Transverse colon (tissue), 4 donors: Measurements from ENCODE around the gene CACNA1G. TPM values are rescaled to one million over a fixed set of nuclear protein-coding genes. Genes with fewer than 3 reads are reported as not detected.
A peak's percentile ranks its signal among the peaks of the same experiment; 100 is the strongest.

ENCODE experiments used
- DNase-seq: peaks from one replicate; pipeline ENCODE4 v3.0.0-alpha.2; 2019
- H3K27ac ChIP-seq, 4 donors: fragments of 200-600 bp; sonication (generic); 2 replicates each; pipeline ENCODE4 v1.5.1; 2016 to 2018; ENCODE audit warnings: inconsistent platforms in 4 of 4
- H3K27me3 ChIP-seq: fragments of 200-600 bp; sonication (generic); 2 replicates; pipeline ENCODE4 v1.5.1; 2017; ENCODE audit warnings: inconsistent platforms
- H3K36me3 ChIP-seq, 4 donors: fragments of 200-600 bp; sonication (generic); 2 replicates each; pipeline ENCODE4 v1.5.1; 2017 to 2019; ENCODE audit warnings: inconsistent platforms in 4 of 4
- H3K4me1 ChIP-seq, 4 donors: fragments of 200-600 bp; sonication (generic); 2 replicates each; pipeline ENCODE4 v1.5.1; 2017 to 2020; ENCODE audit warnings: inconsistent platforms in 4 of 4
- H3K4me3 ChIP-seq, 4 donors: fragments of 200-600 bp; sonication (generic); 1 replicate in 1 of 4; 2 replicates in 3 of 4; pipeline versions ENCODE4 v1.5.1 to v1.6.1; 2017 to 2019; ENCODE audit warnings: inconsistent platforms in 4 of 4
- H3K9me3 ChIP-seq, 2 donors: fragments of 200-600 bp; sonication (generic); 2 replicates each; pipeline ENCODE4 v1.5.1; 2017 to 2019; ENCODE audit warnings: inconsistent platforms in 2 of 2
- CTCF ChIP-seq, 5 experiments: fragments of 200-600 bp in 3 of 5; fragments of 450-650 bp in 2 of 5; sonication (generic) in 3 of 5; IDR thresholded peaks; 1 replicate in 2 of 5; 2 replicates in 3 of 5; pipeline ENCODE4 v1.5.1; 2016 to 2017; ENCODE audit warnings: antibody characterized with exemption in 5 of 5, inconsistent platforms in 3 of 5, mild to moderate bottlenecking in 2 of 5, moderate library complexity in 1 of 5
- EP300 ChIP-seq: sonication (generic); formaldehyde crosslinking; IDR thresholded peaks from one replicate; pipeline ENCODE4 v1.6.1; 2017; ENCODE audit warnings: antibody characterized with exemption, low read depth
- POLR2A ChIP-seq: fragments of 450-650 bp; IDR thresholded peaks from one replicate; pipeline ENCODE4 v1.6.1; 2016; ENCODE audit warnings: antibody characterized with exemption, mild to moderate bottlenecking, moderate library complexity
- POLR2AphosphoS5 ChIP-seq, 3 donors: sonication (generic); formaldehyde crosslinking; IDR thresholded peaks; one replicate each; pipeline ENCODE4 v1.6.1; 2016; ENCODE audit warnings: antibody characterized with exemption in 3 of 3
- WGBS, 2 donors: methylation state at CpG; one replicate each; pipeline ENCODE4 v1.1.5; 2018; ENCODE audit warnings: low coverage in 1 of 2; 5-methylcytosine and 5-hydroxymethylcytosine counted together
- in situ Hi-C, 4 donors: fragments of 200-750 bp; cut with MboI; loops; one replicate each; pipeline versions ENCODE4 v1.15.0 to v1.15.1; 2017; ENCODE audit warnings: low sequenced_read_pairs in 3 of 4, low pct_ligation_motif_present in 1 of 4, low pct_unique_long_range_greater_than_20kb in 1 of 4
- intact Hi-C: fragments of 100-400 bp; cut with DNase I; formaldehyde crosslinking; loops from one replicate; pipeline ENCODE4 v1.15.1; 2023; ENCODE audit warnings: low total_unique reads
- total RNA-seq, 4 donors: library from RNA; depleted of rRNA; stranded (reverse); fragments of >200 nt; gene quantifications; one replicate each; pipeline ENCODE4 v1.1.0, GENCODE V29; 2016

Gene CACNA1G
- total RNA-seq, 4 donors from 2014 or later = 0.14 TPM; not detected in 3

GRCh38 chr17:50665838-50666237 is 105.3 kb downstream of the CACNA1G start:
- H3K27me3 ChIP-seq = no peaks in the 10 kb centered on the region
- WGBS, 2 donors = 88 to 92% methylated on average over 2 to 5 of the region's 5 CpGs
- H3K36me3 ChIP-seq = no peaks in the 10 kb centered on the region
- in situ Hi-C loops = no loop called here
- intact Hi-C loops = no loop called here
- H3K4me3 ChIP-seq = no peak overlapping the region
- no peaks in the 10 kb centered on the region for H3K9me3 ChIP-seq
- no peak overlapping the region for H3K27ac ChIP-seq
- peaks cover 15 to 19% (median 15%) of the 10 kb centered on the region in 4 donors for H3K4me1 ChIP-seq
- no peak for DNase-seq
- TF ChIP-seq EP300 (no peak), POLR2A (no peak), CTCF (IDR thresholded peaks at IDR 0.05) (no peak), POLR2AphosphoS5 (IDR thresholded peaks at IDR 0.05) (no peak)

GRCh38 chr17:50666316-50666715 is 105.8 kb downstream of the CACNA1G start:
- no peak overlapping the region for H3K4me3 ChIP-seq
- no peak overlapping the region for H3K27ac ChIP-seq
- H3K9me3 ChIP-seq = no peaks in the 10 kb centered on the region
- H3K27me3 ChIP-seq = no peaks in the 10 kb centered on the region
- DNase-seq = no peak
- intact Hi-C loops (no loop called here), in situ Hi-C loops (no loop called here)
- WGBS, 2 donors = 87 to 95% methylated on average over 4 to 8 of the region's 8 CpGs
- H3K36me3 ChIP-seq = no peaks in the 10 kb centered on the region
- TF ChIP-seq POLR2A (no peak), CTCF (IDR thresholded peaks at IDR 0.05) (no peak), POLR2AphosphoS5 (IDR thresholded peaks at IDR 0.05) (no peak), EP300 (no peak)
- H3K4me1 ChIP-seq = peaks cover 10 to 14% (median 11%) of the 10 kb centered on the region in 4 donors

GRCh38 chr17:50667259-50668024 is 106.9 kb downstream of the CACNA1G start:
- in situ Hi-C loops = no loop called here
- TF ChIP-seq POLR2AphosphoS5 (IDR thresholded peaks at IDR 0.05) = peak in 1 of 3 donors; percentile 8
- no peak for TF ChIP-seq POLR2A
- TF ChIP-seq EP300 = no peak
- no peak for TF ChIP-seq CTCF (IDR thresholded peaks at IDR 0.05)
- no peak for DNase-seq
- Histone ChIP-seq H3K9me3 (no peaks in the 10 kb centered on the region), H3K4me1 (peaks cover 0 to 3% (median under 1%) of the 10 kb centered on the region in 4 donors), H3K4me3 (no peak overlapping the region), H3K27ac (no peak overlapping the region), H3K27me3 (no peaks in the 10 kb centered on the region), H3K36me3 (no peaks in the 10 kb centered on the region)
- intact Hi-C loops = no loop called here
- 90 to 91% methylated on average over 2 to 14 of the region's 14 CpGs for WGBS, 2 donors

GRCh38 chr17:50668025-50668837 is 107.7 kb downstream of the CACNA1G start:
- Histone ChIP-seq H3K27ac (no peak overlapping the region), H3K4me3 (no peak overlapping the region), H3K36me3 (no peaks in the 10 kb centered on the region), H3K9me3 (no peaks in the 10 kb centered on the region), H3K27me3 (no peaks in the 10 kb centered on the region), H3K4me1 (no peaks in the 10 kb centered on the region)
- in situ Hi-C loops = no loop called here
- WGBS, 2 donors = 52 to 58% methylated on average over 5 to 7 of the region's 8 CpGs
- intact Hi-C loops = no loop called here
- no peak for DNase-seq
- no peak for TF ChIP-seq CTCF (IDR thresholded peaks at IDR 0.05)
- TF ChIP-seq POLR2A = no peak
- no peak for TF ChIP-seq POLR2AphosphoS5 (IDR thresholded peaks at IDR 0.05)
- no peak for TF ChIP-seq EP300
